HG03159 (cell line): ENCODE measurements around the gene ACSL1.

ENCODE experiments used
- ATAC-seq: cut with Tn5 transposase; IDR thresholded peaks from one replicate; pipeline ENCODE4 v1.9.1; 2021; ENCODE audit warnings: mild to moderate bottlenecking, moderate library complexity; ENCODE audit not compliant: unreplicated experiment

Gene ACSL1

GRCh38 chr4:184825896-184826690 lies at the start of gene ACSL1:
Gene ACSL1 (minus strand): TSS chr4:184825968. CDS start chr4:184803514, 22,454 bp downstream.
- peak; percentile 68 for ATAC-seq

GRCh38 chr4:184873054-184873453 lies 47.3 kb upstream of the ACSL1 start:
- ATAC-seq, result no peak

- no peak for ATAC-seq
These were observed 45.0 kb upstream of the ACSL1 start for GRCh38 chr4:184870718-184871117.

- no peak for ATAC-seq
These were observed 42.9 kb upstream of the ACSL1 start for GRCh38 chr4:184868623-184869022.

GRCh38 chr4:184863916-184864315 lies 38.1 kb upstream of the ACSL1 start:
- ATAC-seq, result no peak

- no peak for ATAC-seq
These were observed 35.3 kb upstream of the ACSL1 start for GRCh38 chr4:184861047-184861446.

GRCh38 chr4:184860018-184860779 lies 34.4 kb upstream of the ACSL1 start:
- ATAC-seq, result peak; percentile 46

GRCh38 chr4:184857441-184858121 lies 31.8 kb upstream of the ACSL1 start:
- no peak for ATAC-seq

GRCh38 chr4:184856277-184856609 lies 30.5 kb upstream of the ACSL1 start:
- ATAC-seq, result no peak

GRCh38 chr4:184854673-184855072 lies 28.9 kb upstream of the ACSL1 start:
- peak; percentile 25 for ATAC-seq

GRCh38 chr4:184853436-184853835 lies 27.7 kb upstream of the ACSL1 start:
- ATAC-seq, result no peak

GRCh38 chr4:184851886-184852285 lies 26.1 kb upstream of the ACSL1 start:
- no peak for ATAC-seq

- peak; percentile 66 for ATAC-seq
These were observed 25.4 kb upstream of the ACSL1 start for GRCh38 chr4:184851200-184851541.

GRCh38 chr4:184850431-184851199 lies 24.8 kb upstream of the ACSL1 start:
- peak; percentile 61 for ATAC-seq

GRCh38 chr4:184850018-184850417 lies 24.2 kb upstream of the ACSL1 start:
- ATAC-seq, result no peak

- ATAC-seq, result peak; percentile 21
These were observed 23.4 kb upstream of the ACSL1 start for GRCh38 chr4:184849185-184849584.

GRCh38 chr4:184848510-184848909 lies 22.7 kb upstream of the ACSL1 start:
- no peak for ATAC-seq

- no peak for ATAC-seq
These were observed 20.8 kb upstream of the ACSL1 start for GRCh38 chr4:184846531-184846930.

GRCh38 chr4:184845367-184846021 lies 19.7 kb upstream of the ACSL1 start:
- ATAC-seq, result no peak

- ATAC-seq, result no peak
These were observed 19.0 kb upstream of the ACSL1 start for GRCh38 chr4:184844742-184845141.
